ENCODE measurements around the gene RBM6. TPM values are rescaled to one million over a fixed set of nuclear protein-coding genes. Genes with fewer than 3 reads are reported as not detected.
A peak's percentile ranks its signal among the peaks of the same experiment; 100 is the strongest.

The RBM6 gene
- total and polyA plus RNA-seq, 9 of the 15 experiments (the other 6 are each of a cell fraction or from before 2014, with no cell fraction given) = 19.9 to 82.2 (median 57.8) TPM

DNA sequence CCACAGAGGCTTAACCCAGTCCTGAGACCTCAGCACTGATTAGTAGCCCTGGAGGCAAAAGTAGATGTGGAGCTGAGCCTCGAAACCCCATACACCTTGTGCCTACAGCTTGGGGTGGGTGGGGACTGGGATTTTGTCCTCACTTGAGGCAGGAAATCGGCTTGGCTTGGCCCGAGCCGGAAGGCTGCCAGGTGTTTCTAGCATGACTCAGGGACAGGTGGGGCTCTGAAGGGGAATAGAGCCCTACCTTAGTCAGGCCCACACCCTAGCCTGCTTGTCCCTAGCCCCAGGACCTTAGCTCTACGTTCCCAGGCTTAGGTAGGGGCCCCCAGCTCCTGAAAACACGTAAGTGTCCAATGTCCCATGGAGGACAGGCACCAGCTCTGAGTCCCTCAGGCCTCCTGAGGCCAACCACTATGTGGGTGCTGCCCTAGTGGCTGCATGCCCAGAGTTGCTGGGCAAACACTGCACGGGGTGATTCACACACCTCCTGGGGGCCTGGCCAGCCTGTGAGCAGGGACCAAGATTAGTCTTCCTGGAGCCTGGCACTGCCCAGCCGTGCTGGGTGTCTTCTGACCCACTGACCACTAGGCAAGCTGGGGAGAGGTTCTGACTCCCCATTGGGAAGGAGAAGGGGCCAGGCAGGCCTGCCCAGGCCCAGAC is 39.3 kb upstream of the RBM6 start:
- Histone ChIP-seq H3K79me2 (ENCODE audit: control insufficient read depth, insufficient read depth, low read length) (peaks cover 24% of the 10 kb centered on the region), H3K9ac (ENCODE audit: insufficient read depth in 1 of 2, low read depth in 2 of 2, low read length in 2 of 2) (peak overlapping the region in 1 of 2 experiments; percentile 41; a peak in 2 of 4 replicates)
- WGBS (ENCODE audit: insufficient coverage, low coverage, missing lambda C conversion rate) = 54% methylated on average over 4 of the region's 8 CpGs

More for the DNA sequence above, 39.3 kb upstream of the RBM6 start:
- POLR2A ChIA-PET = interaction anchor here (0.6 to 1.3 kb wide), 4 partner anchors 8 to 113 kb away, joined by 3 to 4 read pairs (median 4); no protein-coding TSS in a partner anchor
- CTCF ChIA-PET (ENCODE audit: low intra/inter-chr PET ratio) = no interaction called here
- no peaks in the 10 kb centered on the region for H4K20me1 ChIP-seq (replicated peaks; ENCODE audit: control insufficient read depth, insufficient read depth, low read length)
- ATAC-seq = no peak
- peak overlapping the region; percentile 43 for H3K4me2 ChIP-seq (ENCODE audit: insufficient read depth, low read length)
- intact Hi-C loops (cut with micrococcal nuclease) = loop anchor here (10.0 kb wide), 1 partner anchor 346 kb away; the partner anchor contains the start of gene BSN
- FAIRE-seq = no peak
- in situ Hi-C loops (cut with MboI) = no loop called here
- DNase-seq (ENCODE audit: extremely low read depth in 1 of 4, low spot score in 3 of 4) = no peak
- H3K9me3 ChIP-seq (replicated peaks; ENCODE audit: control insufficient read depth, insufficient read depth, low read depth, low read length) = no peaks in the 10 kb centered on the region
- no peak overlapping the region for H2AFZ ChIP-seq (ENCODE audit: low read depth, low read length)
- no peak overlapping the region for H3K27ac ChIP-seq (ENCODE audit: extremely low read depth, low read depth, low read length)
- H3K36me3 ChIP-seq (ENCODE audit: control insufficient read depth, insufficient read depth, low read length) = peaks cover 2% of the 10 kb centered on the region; the same call in 1 of the 3 replicates
- H3K4me3 ChIP-seq = no peak overlapping the region
- no peaks in the 10 kb centered on the region for H3K27me3 ChIP-seq (ENCODE audit: control insufficient read depth in 2 of 2, insufficient read depth in 2 of 2, low read length in 2 of 2)
- peaks cover 14 to 49% of the 10 kb centered on the region in 2 experiments for H3K4me1 ChIP-seq (replicated peaks in 1 of 2; ENCODE audit: control insufficient read depth in 2 of 2, insufficient read depth in 2 of 2, low read length in 2 of 2)
- H3K9me1 ChIP-seq (ENCODE audit: control insufficient read depth, insufficient read depth, low read length) = no peaks in the 10 kb centered on the region
- no peak for TF ChIP-seq TBP (optimal IDR thresholded peaks at IDR 0.05; ENCODE audit: low read depth, low read length)
- TF ChIP-seq ZNF347 (CRISPR knock-in tag; IDR thresholded peaks at IDR 0.05; ENCODE audit: low read depth) = no peak
- TF ChIP-seq RBM15 (IDR thresholded peaks at IDR 0.05; ENCODE audit: insufficient read depth, low read length) = no peak
- BruUV-seq (replicated peaks) = no TSS peak
